Stimulated activated CD4-positive, alpha-beta T cell treated with anti-CD3 and anti-CD28 coated beads, TNF-alpha, amount 100 ng/mL, for 48 hours (primary cell): ENCODE results near the gene PLSCR5.

Source experiments
- DNase-seq, 3 donors: peaks; one replicate each; pipeline ENCODE4 v3.0.0-alpha.2; 2020; ENCODE audit warnings: low read depth in 3 of 3

The PLSCR5 gene

DNA sequence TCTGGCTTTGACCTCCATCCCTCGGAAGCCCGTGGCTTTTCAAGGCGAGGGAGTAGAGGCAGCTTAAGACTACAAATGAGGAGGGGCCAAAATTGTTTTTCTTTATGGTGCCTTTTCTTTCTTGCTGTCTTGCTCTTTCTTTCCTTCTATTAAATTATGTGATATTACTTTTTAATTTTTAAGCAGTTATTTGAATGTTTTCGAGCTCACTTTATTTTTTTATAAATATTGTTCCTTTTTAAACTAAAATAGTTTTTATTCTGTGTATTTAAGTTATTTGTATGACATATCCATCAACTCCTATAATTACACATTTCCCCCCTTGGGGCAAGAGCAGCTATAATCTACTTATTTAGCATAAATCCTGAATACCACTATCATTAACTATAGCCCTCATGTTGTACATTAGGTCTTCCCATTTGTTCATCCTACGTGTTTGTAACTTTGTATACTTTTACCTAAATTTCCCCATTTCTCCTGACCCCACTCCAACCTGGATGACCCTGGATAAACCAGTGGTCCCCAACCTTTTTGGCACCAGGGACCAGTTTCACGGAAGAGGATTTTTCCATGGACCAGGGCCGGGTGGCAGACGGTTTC, 60.1 kb downstream of the PLSCR5 start:
- no peak for DNase-seq

DNA sequence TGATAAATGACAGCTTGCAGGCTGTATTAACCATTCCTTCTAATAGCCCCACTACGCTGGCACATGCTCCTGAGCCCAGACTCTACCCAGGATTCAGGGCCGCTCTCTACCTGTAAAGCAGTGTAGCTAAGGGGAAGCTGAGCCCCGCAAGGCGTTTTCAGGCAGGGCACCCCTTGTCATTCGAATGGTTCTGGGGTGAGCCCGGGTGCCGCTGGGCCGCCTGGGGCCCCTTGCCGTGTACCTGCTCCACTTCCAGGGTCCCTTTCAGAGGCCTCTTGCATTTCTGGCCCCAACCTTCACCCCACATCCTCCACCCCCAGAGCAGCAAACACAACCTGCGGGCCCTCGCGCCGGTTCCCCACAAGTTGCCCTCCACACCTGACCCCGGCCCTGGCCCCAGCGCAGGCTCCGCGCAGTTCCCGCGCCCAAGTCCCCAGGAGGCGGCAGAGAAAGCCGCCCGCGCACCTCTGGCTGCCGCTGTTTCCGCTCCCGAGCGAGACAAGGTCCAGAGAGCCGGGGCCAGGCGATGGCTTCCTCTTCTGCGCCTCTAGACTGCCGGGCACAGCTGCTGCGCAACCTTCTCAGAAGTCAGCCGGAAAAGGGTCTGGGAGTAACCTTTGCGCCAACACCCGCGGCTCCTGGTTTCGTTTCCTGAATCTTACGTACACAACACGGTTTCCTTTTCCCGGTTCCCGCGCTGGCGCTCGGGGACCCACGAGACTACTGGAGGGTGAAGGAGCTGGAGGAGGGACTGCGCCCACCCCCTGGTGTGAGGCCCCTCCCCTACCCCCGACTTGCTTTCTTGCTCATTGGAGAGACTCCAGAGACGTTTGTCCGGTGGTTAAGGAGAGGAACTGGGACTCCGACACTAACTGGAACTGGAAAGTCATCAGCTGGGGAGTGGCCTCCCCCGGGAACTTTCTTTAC, 60.9 kb downstream of the PLSCR5 start, which contains the start of gene PLSCR1:
PLSCR1 (minus strand) TSS at position 606 of the 927 bp plus-strand sequence. CDS start 8,055 bp downstream, outside the sequence.
- peak; percentile 60 to 77 (median 67) for DNase-seq

DNA sequence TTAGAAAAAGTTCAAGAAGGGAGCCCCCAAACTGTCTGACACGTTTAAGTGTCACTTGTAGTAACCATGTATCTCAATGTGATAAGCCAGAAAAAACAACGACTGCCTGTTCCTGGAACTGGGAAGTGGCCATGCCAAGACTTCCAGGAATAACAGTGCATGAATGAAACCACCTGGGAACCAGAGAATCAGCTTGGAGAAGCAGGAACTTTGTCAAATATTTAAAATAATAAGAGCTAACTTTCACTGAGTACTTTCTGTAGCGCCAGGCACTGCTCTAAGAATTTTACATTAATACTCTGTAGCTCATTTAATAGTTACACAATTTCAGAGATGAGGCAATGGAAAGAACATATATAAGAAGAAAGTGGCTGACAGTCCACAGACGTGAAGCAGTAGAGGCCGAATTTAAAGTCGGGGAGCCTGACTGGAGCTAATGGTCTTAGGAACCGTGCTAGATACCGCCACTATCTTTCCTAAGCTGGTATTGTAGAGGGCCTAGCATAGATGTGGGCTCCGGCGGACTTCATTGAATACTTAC, 61.6 kb downstream of the PLSCR5 start:
- no peak for DNase-seq

DNA sequence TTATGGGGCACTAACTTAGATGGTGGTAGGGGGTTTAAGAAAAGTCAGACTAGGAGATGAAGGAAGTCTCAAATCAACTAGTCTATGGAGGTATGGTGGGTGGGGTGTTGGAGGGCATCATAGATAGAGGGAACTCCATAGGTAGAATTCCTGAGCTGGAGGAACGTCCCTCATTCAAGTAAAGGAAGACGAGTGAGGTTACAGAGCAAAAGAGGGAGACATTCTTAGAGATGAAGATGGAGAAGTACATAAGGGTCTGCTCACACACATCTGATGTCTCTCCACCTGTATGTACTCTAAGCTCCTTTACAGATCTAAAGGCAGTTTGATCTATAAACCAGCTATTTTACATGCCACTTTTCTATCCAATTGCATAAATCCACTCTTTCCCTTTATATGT, 62.2 kb downstream of the PLSCR5 start:
- no peak for DNase-seq

DNA sequence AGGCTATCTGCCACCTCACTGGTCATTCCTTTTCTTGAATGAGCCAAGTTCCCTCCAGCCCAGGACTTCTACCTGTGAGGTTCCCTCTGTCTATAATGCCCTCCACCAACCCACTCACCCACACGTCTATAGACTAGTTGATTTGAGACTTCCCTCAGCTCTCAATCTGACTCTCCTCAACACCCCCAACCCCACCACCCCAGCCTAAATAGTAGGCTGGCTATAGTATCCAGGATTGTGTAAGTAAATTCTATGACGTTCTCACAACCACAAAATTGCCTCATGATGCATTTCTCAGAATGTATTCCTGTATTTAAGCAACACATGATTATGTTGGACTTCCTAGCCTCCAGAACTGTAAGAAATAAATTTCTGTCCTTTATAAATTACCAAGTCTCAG, 63.0 kb downstream of the PLSCR5 start:
- DNase-seq: no peak

DNA sequence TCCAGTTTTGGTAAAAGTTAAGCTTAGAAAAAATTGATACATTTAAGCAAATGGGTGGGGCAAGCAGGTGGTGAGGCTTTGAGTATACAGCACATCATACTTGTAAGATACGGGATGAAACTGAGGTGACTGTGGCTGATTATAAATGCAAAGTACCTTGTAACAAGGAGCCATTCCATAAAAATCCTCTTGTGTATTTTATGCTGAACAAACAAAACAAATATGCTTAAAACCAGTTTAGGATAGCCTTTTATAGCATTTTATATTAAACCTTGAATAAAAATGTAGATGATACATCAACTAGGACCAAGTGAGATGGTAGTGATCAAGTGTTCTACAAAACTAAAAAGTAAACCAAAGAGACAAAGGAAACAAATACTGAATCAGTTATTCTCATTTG, 64.2 kb downstream of the PLSCR5 start:
- DNase-seq: no peak

DNA sequence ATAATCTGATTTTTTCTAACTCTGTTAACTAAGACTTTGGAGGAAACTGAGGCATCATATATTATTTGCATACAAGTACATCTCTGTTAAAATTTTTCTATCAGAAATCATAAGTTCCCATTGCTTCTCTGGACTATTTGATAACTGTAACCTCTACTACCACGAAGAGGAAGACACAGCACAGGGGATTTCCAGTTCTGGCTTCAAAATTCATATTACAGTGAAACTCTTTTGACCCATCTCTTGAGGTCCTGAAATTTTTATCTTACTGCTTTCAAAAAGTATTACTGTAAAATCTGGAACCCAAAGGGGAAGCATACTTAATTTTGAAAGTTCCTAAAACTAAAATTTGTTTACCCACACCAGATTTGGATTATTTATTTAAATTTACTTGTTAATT, 64.9 kb downstream of the PLSCR5 start:
- no peak for DNase-seq

DNA sequence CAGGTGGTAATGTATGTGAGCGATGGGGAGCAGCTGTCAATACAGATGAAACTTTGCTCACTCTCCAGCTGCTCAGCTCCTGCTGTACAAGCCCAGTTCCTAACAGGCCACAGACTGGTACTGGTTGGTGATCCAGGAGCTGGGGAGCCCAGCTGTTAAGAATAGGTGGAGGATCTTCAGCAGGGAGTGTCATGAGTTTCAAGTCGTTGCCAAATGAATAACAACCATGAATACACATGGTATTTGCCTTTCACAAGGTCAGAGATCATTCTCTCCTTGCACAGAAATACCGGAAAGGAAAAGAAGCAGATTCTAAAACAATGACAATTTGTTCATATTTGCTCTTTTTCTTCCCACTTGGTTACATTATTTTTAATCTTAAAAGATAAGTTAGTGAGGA, 65.8 kb downstream of the PLSCR5 start:
- DNase-seq: no peak

DNA sequence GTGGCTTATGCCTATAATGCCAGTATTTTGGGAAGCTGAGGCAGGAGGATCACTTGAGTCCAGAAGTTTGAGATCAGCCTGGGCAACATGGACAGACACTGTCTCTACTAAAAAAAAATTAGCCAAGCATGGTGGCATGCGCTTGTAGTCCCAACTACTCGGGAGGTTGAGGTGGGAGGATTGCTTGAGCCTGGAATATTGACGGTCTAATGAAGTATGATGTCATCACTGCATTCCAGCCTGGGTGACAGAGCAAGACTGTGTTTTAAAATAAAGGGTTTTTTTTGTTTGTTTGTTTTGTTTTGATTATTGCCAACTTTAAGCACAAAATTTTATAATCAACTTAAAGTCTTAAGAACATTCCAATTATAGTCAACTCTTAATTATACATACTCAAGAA, 67.5 kb downstream of the PLSCR5 start:
- DNase-seq: no peak

DNA sequence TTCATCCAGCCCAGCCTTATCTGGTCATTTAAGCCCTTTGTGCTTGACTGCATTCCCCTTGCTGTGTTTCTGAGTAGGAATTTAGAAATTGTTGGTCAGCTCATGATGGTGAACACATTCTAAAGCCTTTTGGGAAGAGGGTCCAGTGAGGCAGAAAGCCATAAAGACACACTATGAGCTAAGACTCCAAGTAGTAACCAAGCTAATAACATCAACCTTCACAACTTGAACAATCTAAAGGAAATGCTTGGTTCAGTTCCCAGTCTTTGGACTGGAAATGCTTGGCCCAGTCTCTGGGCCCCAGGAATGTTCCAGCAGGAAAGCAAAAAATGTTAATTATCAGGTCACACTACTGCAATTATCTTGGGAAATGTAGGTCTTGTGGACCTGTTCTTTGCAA, 68.5 kb downstream of the PLSCR5 start:
- no peak for DNase-seq
